IMR-90 (cell line): ENCODE data around the gene KDM2B. TPM values are rescaled to one million over a fixed set of nuclear protein-coding genes. Genes with fewer than 3 reads are reported as not detected.

Source experiments
- ATAC-seq: fragments of 200-7000 bp; cut with Tn5 transposase; 2 replicates; pipeline ENCODE4 v1.9.1; 2020; ENCODE audit warnings: low read depth, mild to moderate bottlenecking, moderate library complexity
- BruUV-seq: library from RNA; stranded (reverse); fragments of 400-500 nt; replicated peaks from 2 replicates; lab custom pipeline; 2021; lab: Mats Ljungman, UMichigan
- CTCF ChIA-PET: fragments of 300-600 bp; formaldehyde crosslinking; extraction: SDS; loops from one replicate; lab custom pipeline; 2021; ENCODE audit warnings: antibody characterized with exemption; lab: Yijun Ruan, JAX
- POLR2A ChIA-PET: fragments of 300-600 bp; sonication (Branson Sonifier 250); formaldehyde crosslinking; loops from one replicate; lab custom pipeline; 2022; ENCODE audit warnings: antibody characterized with exemption; ENCODE audit not compliant: unreplicated experiment; lab: Charles Lee
- DNase-seq: peaks from one replicate; pipeline ENCODE4 v3.0.0; 2013
- H2AFZ ChIP-seq: replicated peaks from 2 replicates; pipeline ENCODE3; 2013; ENCODE audit warnings: low read length, mild to moderate bottlenecking; ENCODE audit not compliant: poor library complexity
- H2AK5ac ChIP-seq: 2 replicates; pipeline ENCODE4 v1.6.1; 2013; ENCODE audit warnings: low read depth, low read length, inconsistent platforms
- H2AK9ac ChIP-seq: replicated peaks from 2 replicates; pipeline ENCODE3; 2013; ENCODE audit warnings: mild to moderate bottlenecking, low read depth, low read length, moderate library complexity; ENCODE audit not compliant: poor library complexity
- H2BK120ac ChIP-seq: 2 replicates; pipeline ENCODE4 v1.6.1; 2013; ENCODE audit warnings: low read depth, low read length, inconsistent platforms
- H2BK15ac ChIP-seq: 3 replicates; pipeline ENCODE4 v1.6.1; 2013; ENCODE audit warnings: low read depth, low read length, inconsistent platforms
- H2BK20ac ChIP-seq: 2 replicates; pipeline ENCODE4 v1.6.1; 2013; ENCODE audit warnings: low read depth, mild to moderate bottlenecking, inconsistent platforms, low read length, moderate library complexity
- H2BK5ac ChIP-seq: 2 replicates; pipeline ENCODE4 v1.6.1; 2013; ENCODE audit warnings: mild to moderate bottlenecking, low read depth, low read length, inconsistent platforms; ENCODE audit not compliant: poor library complexity, severe bottlenecking
- H3K14ac ChIP-seq: replicated peaks from 2 replicates; pipeline ENCODE4 v1.6.1; 2013; ENCODE audit warnings: low read depth, low read length, inconsistent platforms
- H3K18ac ChIP-seq: 2 replicates; pipeline ENCODE4 v1.6.1; 2013; ENCODE audit warnings: low read depth, low read length, control low read depth
- H3K23ac ChIP-seq: 2 replicates; pipeline ENCODE4 v1.6.1; 2013; ENCODE audit warnings: low read depth, low read length, inconsistent platforms
- H3K27ac ChIP-seq: 2 replicates; pipeline ENCODE4 v1.5.1; 2013; ENCODE audit warnings: mild to moderate bottlenecking, control low read depth, low read length; ENCODE audit not compliant: insufficient read depth
- H3K27me3 ChIP-seq: 2 replicates; pipeline ENCODE4 v1.6.1; 2013; ENCODE audit warnings: low read length; ENCODE audit not compliant: control insufficient read depth, insufficient read depth
- H3K36me3 ChIP-seq: 2 replicates; pipeline ENCODE4 v1.6.1; 2013; ENCODE audit warnings: low read length, mixed read lengths; ENCODE audit not compliant: control insufficient read depth, insufficient read depth
- H3K4ac ChIP-seq: 2 replicates; pipeline ENCODE4 v1.6.1; 2013; ENCODE audit warnings: low read depth, low read length, inconsistent platforms
- H3K4me1 ChIP-seq: 2 replicates; pipeline ENCODE4 v1.6.1; 2013; ENCODE audit warnings: low read length, mixed read lengths; ENCODE audit not compliant: control insufficient read depth, insufficient read depth
- H3K4me2 ChIP-seq: 2 replicates; pipeline ENCODE4 v1.6.1; 2013; ENCODE audit warnings: low read depth, mild to moderate bottlenecking, control low read depth, low read length, moderate library complexity
- H3K4me3 ChIP-seq: 2 replicates; pipeline ENCODE4 v1.5.1; 2013; ENCODE audit warnings: low read depth, mild to moderate bottlenecking, control low read depth, low read length, moderate library complexity; ENCODE audit not compliant: insufficient read depth
- H3K56ac ChIP-seq: 2 replicates; pipeline ENCODE4 v1.6.1; 2013; ENCODE audit warnings: low read length, inconsistent platforms; ENCODE audit not compliant: insufficient read depth; ENCODE audit errors: extremely low read depth
- H3K79me1 ChIP-seq, 2 experiments: 2 replicates each; pipeline ENCODE4 v1.6.1; 2013; ENCODE audit warnings: low read length in 2 of 2, inconsistent platforms in 1 of 2, low read depth in 1 of 2
- H3K9ac ChIP-seq: 2 replicates; pipeline ENCODE4 v1.6.1; 2013; ENCODE audit warnings: low read depth, low read length, control low read depth
- H3K9me1 ChIP-seq: 2 replicates; pipeline ENCODE4 v1.6.1; 2013; ENCODE audit warnings: low read length, inconsistent platforms; ENCODE audit not compliant: insufficient read depth
- H3K9me3 ChIP-seq: 2 replicates; pipeline ENCODE4 v1.6.1; 2013; ENCODE audit warnings: low read length; ENCODE audit not compliant: control insufficient read depth, insufficient read depth
- H4K20me1 ChIP-seq: 2 replicates; pipeline ENCODE4 v1.6.1; 2013; ENCODE audit warnings: low read length, inconsistent platforms; ENCODE audit not compliant: insufficient read depth
- H4K5ac ChIP-seq: 2 replicates; pipeline ENCODE4 v1.6.1; 2013; ENCODE audit warnings: mild to moderate bottlenecking, low read depth, low read length, control low read depth
- H4K8ac ChIP-seq, 2 experiments: 2 replicates each; pipeline ENCODE4 v1.6.1; 2013; ENCODE audit warnings: low read depth in 2 of 2, low read length in 2 of 2, control low read depth in 1 of 2, inconsistent platforms in 1 of 2
- H4K91ac ChIP-seq: 2 replicates; pipeline ENCODE4 v1.6.1; 2013; ENCODE audit warnings: low read depth, low read length, inconsistent platforms; ENCODE audit not compliant: insufficient read depth
- BHLHE40 ChIP-seq: fragments of 150-350 bp; IDR thresholded peaks from 2 replicates; pipeline ENCODE4 v1.6.1; 2016; ENCODE audit warnings: mild to moderate bottlenecking, low read depth, low read length
- FOS ChIP-seq: fragments of 150-350 bp; IDR thresholded peaks from 2 replicates; pipeline ENCODE4 v1.6.1; 2016; ENCODE audit warnings: low read depth, low read length
- WGBS, 2 experiments: methylation state at CpG; one replicate each; pipeline versions ENCODE4 v1.1.5 to v1.1.7; 2013; ENCODE audit warnings: missing lambda C conversion rate in 2 of 2; ENCODE audit not compliant: insufficient read length in 1 of 2; ENCODE audit errors: extremely low coverage in 2 of 2; 5-methylcytosine and 5-hydroxymethylcytosine counted together
- dilution Hi-C: fragments of 300-500 bp; cut with HindIII; formaldehyde crosslinking; loops from one replicate; pipeline ENCODE4 v1.14.3; 2018; ENCODE audit warnings: low sequenced_read_pairs; ENCODE audit not compliant: unreplicated experiment
- in situ Hi-C: fragments of 300-500 bp; cut with MboI; formaldehyde crosslinking; loops from 3 replicates; pipeline ENCODE4 v1.14.3; 2019; ENCODE audit warnings: low sequenced_read_pairs, inconsistent platforms, mixed read lengths
- intact Hi-C: fragments of 100-400 bp; cut with micrococcal nuclease; formaldehyde crosslinking; loops from 2 replicates; pipeline ENCODE4 v1.10.0; 2022
- polyA plus RNA-seq, 3 experiments: library from polyadenylated mRNA; depleted of rRNA; stranded (reverse); fragments of >200 nt; gene quantifications; 2 replicates each; pipeline ENCODE4 v1.2.3, GENCODE V29; 2012; ENCODE audit warnings: low replicate concordance in 1 of 3
- total RNA-seq: library from RNA; depleted of rRNA; stranded (reverse); fragments of >200 nt; gene quantifications from 2 replicates; pipeline ENCODE4 v1.2.3, GENCODE V29; 2012

The KDM2B gene
- total and polyA plus RNA-seq, 2 of the 4 experiments (the other 2 are of a cell fraction) = 22.6 to 24.2 TPM

DNA sequence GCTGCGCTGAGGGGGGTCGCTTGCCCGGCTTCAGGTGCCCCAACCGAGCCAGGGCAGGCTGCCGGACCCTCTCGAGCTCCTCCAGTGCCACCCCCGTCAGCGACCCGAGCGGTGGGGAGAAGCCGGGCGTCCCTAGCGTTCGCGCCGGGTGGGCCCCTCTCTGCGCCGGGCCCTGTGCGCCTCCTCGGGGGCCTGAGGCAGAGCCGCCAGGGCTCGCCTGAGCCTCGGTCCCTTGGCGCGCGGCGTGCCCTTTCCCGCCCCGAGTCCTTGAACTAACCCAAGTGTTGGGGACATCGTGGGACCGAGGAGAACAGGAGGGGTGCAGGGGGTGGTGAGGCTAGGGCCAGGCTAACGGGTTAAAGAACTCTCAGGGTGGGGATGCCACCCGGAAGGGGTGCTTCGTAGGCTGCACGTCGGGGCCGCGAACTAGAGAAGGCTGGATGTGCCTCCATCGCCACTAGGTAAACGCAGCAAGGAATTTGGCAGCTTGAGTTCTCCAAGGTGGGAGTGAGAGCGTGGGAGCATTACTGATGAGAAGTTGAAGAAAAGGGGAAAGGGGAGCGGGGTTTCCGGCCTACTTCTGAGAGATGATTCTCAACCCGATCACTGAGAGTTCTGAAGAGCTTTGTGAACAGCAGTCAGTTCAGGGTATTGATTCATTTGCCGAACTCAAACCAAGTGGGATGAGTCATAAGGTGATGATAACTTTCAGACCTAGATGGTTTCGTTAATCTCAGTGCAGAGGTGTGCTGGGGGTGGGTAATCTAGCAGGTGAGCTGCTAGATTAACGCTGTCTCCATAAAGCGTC is 180.3 kb downstream of the KDM2B start:
- Histone ChIP-seq H3K4me2 (peak overlapping the region; percentile 85), H2BK5ac (peak overlapping the region; percentile 44), H3K9me3 (no peaks in the 10 kb centered on the region), H3K27me3 (no peaks in the 10 kb centered on the region), H2BK120ac (no peak overlapping the region), H3K9me1 (no peaks in the 10 kb centered on the region), H3K4me3 (peak overlapping the region; percentile 65), H2AFZ (peak overlapping the region; percentile 94), H3K79me1 (peaks cover 16 to 45% of the 10 kb centered on the region in 2 experiments; a peak in 2 of 4 replicates), H2BK15ac (no peak overlapping the region), H4K91ac (peak overlapping the region; percentile 72), H2AK5ac (peak overlapping the region; percentile 92), H2BK20ac (no peak overlapping the region), H2AK9ac (peak overlapping the region; percentile 99), H4K8ac (peak overlapping the region; percentile 75 to 79; a peak in 3 of 4 replicates), H3K4me1 (no peaks in the 10 kb centered on the region; the same call in 1 of the 2 replicates), H3K56ac (peak overlapping the region; percentile 75), H3K14ac (peak overlapping the region; percentile 91), H3K4ac (peak overlapping the region; percentile 90), H3K36me3 (peaks cover 2% of the 10 kb centered on the region), H3K9ac (peak overlapping the region; percentile 86), H3K27ac (peak overlapping the region; percentile 59), H3K18ac (no peak overlapping the region), H4K20me1 (no peaks in the 10 kb centered on the region; the same call in 1 of the 2 replicates), H4K5ac (no peak overlapping the region), H3K23ac (peak overlapping the region; percentile 96)
- TF ChIP-seq FOS (peak; percentile 30), BHLHE40 (no peak)
- 1% methylated on average over 12 of the region's 48 CpGs; no CpG with 5 or more reads in 1 of the 2 experiments for WGBS, 2 experiments
- POLR2A ChIA-PET = interaction anchor here (0.9 to 1.1 kb wide), 2 partner anchors 48 to 49 kb away, joined by 4 to 6 read pairs; partner anchors contain the start of gene ANAPC5
- in situ Hi-C loops (no loop called here), dilution Hi-C loops (no loop called here), intact Hi-C loops (loop anchor here (1.0 to 5.0 kb wide), 2 partner anchors 48 to 68 kb away; partner anchors contain the start of gene ANAPC5)
- DNase-seq (peak; percentile 47), ATAC-seq (peak; percentile 48)
- CTCF ChIA-PET = interaction anchor here (0.7 to 2.1 kb wide), 3 partner anchors 24 to 610 kb away, joined by 3 to 7 read pairs (median 4); partner anchors contain the start of gene ANAPC5
- BruUV-seq = no TSS peak
